ENCODE data around the gene LHFPL3. TPM values are rescaled to one million over a fixed set of nuclear protein-coding genes. Genes with fewer than 3 reads are reported as not detected.

LHFPL3 gene
- total RNA-seq, 1 experiment from 2014 or later: not detected

- H3K9ac ChIP-seq (ENCODE audit: low read length): no peak overlapping the region
- CTCF ChIA-PET: no interaction called here
Observed at GRCh38 chr7:104816537-104816936, 488.1 kb downstream of the LHFPL3 start.

GRCh38 chr7:104818961-104819880 is 490.8 kb downstream of the LHFPL3 start:
- RAD21 ChIA-PET (ENCODE audit: low non-redundant PET in 1 of 2, low total read pairs in 2 of 2, uncharacterized antibody in 2 of 2, unreplicated experiment in 2 of 2): no interaction called here
- Histone ChIP-seq H3K9me2 (ENCODE audit: insufficient read depth) (no peaks in the 10 kb centered on the region), H3K4me3 (replicated peaks in 1 of 2; ENCODE audit: low read depth in 1 of 2, low read length in 2 of 2) (no peak overlapping the region), H3K4me2 (ENCODE audit: low read length) (no peak overlapping the region), H2AFZ (ENCODE audit: low read depth, low read length, poor library complexity, severe bottlenecking) (no peak overlapping the region), H4K20me1 (ENCODE audit: insufficient read depth) (no peaks in the 10 kb centered on the region), H3K27me3 (ENCODE audit: insufficient read depth, low read length) (peaks cover 54% of the 10 kb centered on the region), H3K9me3 (ENCODE audit: control insufficient read depth in 1 of 2, insufficient read depth in 1 of 2, low read depth in 1 of 2, low read length in 2 of 2) (no peaks in the 10 kb centered on the region), H3K4me1 (ENCODE audit: control insufficient read depth in 1 of 2, insufficient read depth in 2 of 2, low read length in 2 of 2) (no peaks in the 10 kb centered on the region), H3K9ac (ENCODE audit: low read length) (no peak overlapping the region), H3K79me2 (ENCODE audit: insufficient read depth, low read length) (no peaks in the 10 kb centered on the region), H3K36me3 (ENCODE audit: control insufficient read depth in 1 of 2, insufficient read depth in 2 of 2, low read length in 2 of 2) (no peaks in the 10 kb centered on the region), H3K27ac (ENCODE audit: low read depth, low read length) (no peak overlapping the region)
- no TSS peak for BruUV-seq (replicated peaks)
- intact Hi-C loops (cut with micrococcal nuclease): no loop called here
- TF ChIP-seq CBX3 (IDR thresholded peaks at IDR 0.05; ENCODE audit: low read depth) (no peak), ZBTB33 (IDR thresholded peaks at IDR 0.05; ENCODE audit: extremely low read depth, insufficient replicate concordance, low read length) (no peak), EGR1 (IDR thresholded peaks at IDR 0.05; ENCODE audit: low read depth) (no peak), FOSL1 (IDR thresholded peaks at IDR 0.05; ENCODE audit: low read depth) (no peak), SRF (IDR thresholded peaks at IDR 0.05; ENCODE audit: low read depth) (no peak), CTCF (IDR thresholded peaks at IDR 0.05 in 2 of 3, conservative IDR thresholded peaks at IDR 0.05 in 1 of 3; ENCODE audit: borderline replicate concordance in 1 of 3, insufficient read depth in 1 of 3, low read depth in 2 of 3, low read length in 2 of 3) (no peak), MAX (IDR thresholded peaks at IDR 0.05) (no peak), JUND (IDR thresholded peaks at IDR 0.05) (no peak), ZFX (IDR thresholded peaks at IDR 0.05) (no peak), CEBPB (IDR thresholded peaks at IDR 0.05; ENCODE audit: low read depth) (no peak), POLR2A (IDR thresholded peaks at IDR 0.05; ENCODE audit: borderline replicate concordance, extremely low read depth, insufficient read depth, insufficient read length) (no peak), RAD21 (IDR thresholded peaks at IDR 0.05; ENCODE audit: low read depth) (no peak), SIN3A (IDR thresholded peaks at IDR 0.05; ENCODE audit: low read depth) (no peak), EZH2 (IDR thresholded peaks at IDR 0.05) (no peak), POLR2AphosphoS5 (IDR thresholded peaks at IDR 0.05; ENCODE audit: low read depth, low read length) (no peak), ELF1 (IDR thresholded peaks at IDR 0.05; ENCODE audit: borderline replicate concordance, low read depth) (no peak)
- POLR2A ChIA-PET: no interaction called here
- DNase-seq (ENCODE audit: low read depth, low spot score) (no peak), ATAC-seq (no peak)
- CTCF ChIA-PET: no interaction called here

More at GRCh38 chr7:104816537-104816936, 488.1 kb downstream of the LHFPL3 start:
- no peak overlapping the region for H3K4me3 ChIP-seq (replicated peaks in 1 of 2; ENCODE audit: low read depth in 1 of 2, low read length in 2 of 2)
- no TSS peak for BruUV-seq (replicated peaks)
- H3K36me3 ChIP-seq (ENCODE audit: control insufficient read depth in 1 of 2, insufficient read depth in 2 of 2, low read length in 2 of 2): no peaks in the 10 kb centered on the region
- no peaks in the 10 kb centered on the region for H3K9me3 ChIP-seq (ENCODE audit: control insufficient read depth in 1 of 2, insufficient read depth in 1 of 2, low read depth in 1 of 2, low read length in 2 of 2)
- no peaks in the 10 kb centered on the region for H3K79me2 ChIP-seq (ENCODE audit: insufficient read depth, low read length)
- H2AFZ ChIP-seq (ENCODE audit: low read depth, low read length, poor library complexity, severe bottlenecking): no peak overlapping the region
- no peaks in the 10 kb centered on the region for H4K20me1 ChIP-seq (ENCODE audit: insufficient read depth)
- RAD21 ChIA-PET (ENCODE audit: low non-redundant PET in 1 of 2, low total read pairs in 2 of 2, uncharacterized antibody in 2 of 2, unreplicated experiment in 2 of 2): no interaction called here
- POLR2A ChIA-PET: no interaction called here
- H3K9me2 ChIP-seq (ENCODE audit: insufficient read depth): no peaks in the 10 kb centered on the region
- no peaks in the 10 kb centered on the region for H3K4me1 ChIP-seq (ENCODE audit: control insufficient read depth in 1 of 2, insufficient read depth in 2 of 2, low read length in 2 of 2)
- H3K27me3 ChIP-seq (ENCODE audit: insufficient read depth, low read length): peaks cover 67% of the 10 kb centered on the region
- ATAC-seq (no peak), DNase-seq (ENCODE audit: low read depth, low spot score) (no peak)
- H3K27ac ChIP-seq (ENCODE audit: low read depth, low read length): no peak overlapping the region
- no peak for TF ChIP-seq EZH2phosphoT487 (IDR thresholded peaks at IDR 0.05; ENCODE audit: borderline replicate concordance)
- intact Hi-C loops (cut with micrococcal nuclease): no loop called here
- H3K4me2 ChIP-seq (ENCODE audit: low read length): no peak overlapping the region
